HEK293 (cell line): Measurements from ENCODE around the gene TRIM8.

Experiments used
- CTCF ChIA-PET: fragments of 350-600 bp; formaldehyde crosslinking; extraction: SDS; loops from one replicate; lab custom pipeline; 2021; ENCODE audit warnings: antibody characterized with exemption; lab: Yijun Ruan, JAX
- POLR2A ChIA-PET: fragments of 300-600 bp; formaldehyde crosslinking; extraction: SDS; loops from one replicate; lab custom pipeline; 2020; ENCODE audit warnings: antibody characterized with exemption, inconsistent platforms; lab: Yijun Ruan, JAX
- H3K27ac ChIP-seq: fragments of 200-500 bp; sonication (Bioruptor generic); 2 replicates; pipeline ENCODE4 v1.5.1; 2014; ENCODE audit warnings: low read depth, low read length, control low read depth, inconsistent platforms; ENCODE audit errors: extremely low read depth
- H3K36me3 ChIP-seq, 2 experiments: fragments of 200-500 bp in 1 of 2; sonication (Bioruptor generic) in 1 of 2; 1 replicate in 1 of 2; 2 replicates in 1 of 2; pipeline ENCODE4 v1.5.1; 2014 to 2017; ENCODE audit warnings: inconsistent platforms in 2 of 2, low read length in 2 of 2; ENCODE audit not compliant: control insufficient read depth in 2 of 2, insufficient read depth in 1 of 2
- H3K4me1 ChIP-seq: fragments of 200-500 bp; sonication (Bioruptor generic); 2 replicates; pipeline ENCODE4 v1.5.1; 2014; ENCODE audit warnings: mild to moderate bottlenecking, low read length, inconsistent platforms; ENCODE audit not compliant: control insufficient read depth, insufficient read depth
- H3K4me3 ChIP-seq: 2 replicates; pipeline ENCODE4 v1.5.1; 2011; ENCODE audit warnings: low read depth, mild to moderate bottlenecking, control low read depth, low read length, moderate library complexity
- H3K9me3 ChIP-seq: fragments of 200-500 bp; sonication (Bioruptor generic); 2 replicates; pipeline ENCODE4 v1.5.1; 2014; ENCODE audit warnings: low read depth, low read length, inconsistent platforms; ENCODE audit not compliant: control insufficient read depth, insufficient read depth
- AEBP2 ChIP-seq: fragments of 450-650 bp; formaldehyde crosslinking; IDR thresholded peaks from 2 replicates; pipeline ENCODE4 v1.5.1; 2016; ENCODE audit warnings: missing biosample characterization, missing genetic modification characterization, borderline replicate concordance
- FEZF1 ChIP-seq: fragments of 450-650 bp; formaldehyde crosslinking; IDR thresholded peaks from 2 replicates; pipeline ENCODE4 v1.5.1; 2016; ENCODE audit warnings: missing biosample characterization, missing genetic modification characterization
- IKZF3 ChIP-seq: fragments of 450-650 bp; IDR thresholded peaks from 2 replicates; pipeline ENCODE4 v1.5.0; 2018; ENCODE audit warnings: missing biosample characterization, mild to moderate bottlenecking, missing genetic modification characterization, moderate library complexity
- TCF7L2 ChIP-seq: IDR thresholded peaks from 2 replicates; pipeline ENCODE4 v1.6.1; 2011; ENCODE audit warnings: low read depth, mild to moderate bottlenecking, inconsistent platforms, low read length, moderate library complexity, borderline replicate concordance
- TRIM28 ChIP-seq: IDR thresholded peaks from 2 replicates; pipeline ENCODE4 v1.6.1; 2011; ENCODE audit warnings: low read length, control low read depth, borderline replicate concordance
- YY2 ChIP-seq: fragments of 450-650 bp; formaldehyde crosslinking; IDR thresholded peaks from 2 replicates; pipeline ENCODE4 v1.5.1; 2016; ENCODE audit warnings: missing biosample characterization, missing genetic modification characterization
- ZBTB21 ChIP-seq: fragments of 450-650 bp; formaldehyde crosslinking; IDR thresholded peaks from 2 replicates; pipeline ENCODE4 v1.5.1; 2017; ENCODE audit warnings: missing biosample characterization, missing genetic modification characterization
- ZBTB26 ChIP-seq: fragments of 450-650 bp; formaldehyde crosslinking; optimal IDR thresholded peaks from 2 replicates; pipeline ENCODE3; 2016; ENCODE audit warnings: missing biosample characterization, mild to moderate bottlenecking, missing genetic modification characterization
- ZNF112 ChIP-seq: fragments of 450-650 bp; formaldehyde crosslinking; IDR thresholded peaks from 2 replicates; pipeline ENCODE4 v1.5.0; 2017; ENCODE audit warnings: missing biosample characterization, missing genetic modification characterization
- ZNF133 ChIP-seq: fragments of 450-650 bp; formaldehyde crosslinking; IDR thresholded peaks from 2 replicates; pipeline ENCODE4 v1.5.1; 2016; ENCODE audit warnings: missing biosample characterization, missing genetic modification characterization
- ZNF202 ChIP-seq: fragments of 450-650 bp; formaldehyde crosslinking; IDR thresholded peaks from 2 replicates; pipeline ENCODE4 v1.5.1; 2016; ENCODE audit warnings: missing biosample characterization, missing genetic modification characterization, borderline replicate concordance
- ZNF280C ChIP-seq: fragments of 450-650 bp; formaldehyde crosslinking; IDR thresholded peaks from 2 replicates; pipeline ENCODE4 v1.5.1; 2016; ENCODE audit warnings: missing biosample characterization, missing genetic modification characterization
- ZNF37A ChIP-seq: fragments of 450-650 bp; IDR thresholded peaks from 2 replicates; pipeline ENCODE4 v1.5.1; 2018; ENCODE audit warnings: missing biosample characterization, missing genetic modification characterization
- ZNF398 ChIP-seq: fragments of 450-650 bp; formaldehyde crosslinking; IDR thresholded peaks from 2 replicates; pipeline ENCODE4 v1.5.1; 2017; ENCODE audit warnings: missing biosample characterization, missing genetic modification characterization
- ZNF433 ChIP-seq: fragments of 450-650 bp; formaldehyde crosslinking; IDR thresholded peaks from 2 replicates; pipeline ENCODE4 v1.5.1; 2016; ENCODE audit warnings: missing biosample characterization, missing genetic modification characterization, low read depth
- ZNF513 ChIP-seq: fragments of 450-650 bp; IDR thresholded peaks from 2 replicates; pipeline ENCODE4 v1.5.1; 2018; ENCODE audit warnings: missing biosample characterization, missing genetic modification characterization
- ZNF548 ChIP-seq: fragments of 450-650 bp; formaldehyde crosslinking; IDR thresholded peaks from 2 replicates; pipeline ENCODE4 v1.5.1; 2016; ENCODE audit warnings: missing biosample characterization, missing genetic modification characterization
- ZNF660 ChIP-seq: fragments of 450-650 bp; IDR thresholded peaks from 2 replicates; pipeline ENCODE4 v1.5.1; 2018; ENCODE audit warnings: missing biosample characterization, mild to moderate bottlenecking, missing genetic modification characterization
- ZNF704 ChIP-seq: fragments of 450-650 bp; formaldehyde crosslinking; IDR thresholded peaks from 2 replicates; pipeline ENCODE4 v1.5.1; 2016; ENCODE audit warnings: missing biosample characterization, missing genetic modification characterization
- ZNF785 ChIP-seq: fragments of 450-650 bp; formaldehyde crosslinking; IDR thresholded peaks from 2 replicates; pipeline ENCODE4 v1.5.1; 2016; ENCODE audit warnings: missing biosample characterization, missing genetic modification characterization
- ZSCAN18 ChIP-seq: fragments of 450-650 bp; formaldehyde crosslinking; IDR thresholded peaks from 2 replicates; pipeline ENCODE4 v1.5.1; 2016; ENCODE audit warnings: missing biosample characterization, missing genetic modification characterization

TRIM8 gene

GRCh38 chr10:102644066-102644645 lies at the start of gene TRIM8:
TSS of gene TRIM8 (plus strand) at chr10:102644479. CDS start at chr10:102644618, 139 bp downstream.
- H3K27ac ChIP-seq = peak within 1 kb of the TSS; percentile 86
- ChIA-PET POLR2A (interaction anchor here (0.8 to 3.5 kb wide), 10 partner anchors 15 to 414 kb away, joined by 3 to 24 read pairs (median 4); partner anchors contain the start of genes ACTR1A, ARL3, SFXN2 and SUFU), CTCF (interaction anchor here (0.7 to 1.8 kb wide), 9 partner anchors 16 to 1613 kb away, joined by 3 to 11 read pairs (median 3); partner anchors contain the start of genes ARL3, PDZD7 and SFXN3)
- peaks cover 12% of the 10 kb centered on the region for H3K4me1 ChIP-seq
- H3K9me3 ChIP-seq = no peaks in the 10 kb centered on the region
- peak within 1 kb of the TSS; percentile 69 for H3K4me3 ChIP-seq
- peaks cover 0 to 18% of the 10 kb centered on the region in 2 experiments; a peak in 1 of 3 replicates for H3K36me3 ChIP-seq
- TF ChIP-seq IKZF3 (tag by site-specific recombination) = peak; percentile 60; the same call in 1 of the 2 replicates
- no peak; the same call in 1 of the 2 replicates for TF ChIP-seq ZNF398 (tag by site-specific recombination)
- TF ChIP-seq ZNF280C (tag by site-specific recombination) = no peak
- TF ChIP-seq AEBP2 (tag by site-specific recombination) = no peak
- no peak for TF ChIP-seq ZSCAN18 (tag by site-specific recombination)
- no peak for TF ChIP-seq ZNF433 (tag by site-specific recombination)
- TF ChIP-seq ZNF704 (tag by site-specific recombination) = no peak
- no peak for TF ChIP-seq FEZF1 (tag by site-specific recombination)
- TF ChIP-seq ZNF548 (tag by site-specific recombination) = no peak
- TF ChIP-seq ZNF785 (tag by site-specific recombination) = no peak
- TF ChIP-seq ZNF133 (tag by site-specific recombination) = peak; percentile 29; the same call in 1 of the 2 replicates
- no peak for TF ChIP-seq ZBTB26 (tag by site-specific recombination)
- TF ChIP-seq ZNF202 (tag by site-specific recombination) = no peak
- TF ChIP-seq ZNF112 (tag by site-specific recombination) = no peak
- no peak for TF ChIP-seq TCF7L2
- TF ChIP-seq ZBTB21 = no peak
- peak; percentile 8; the same call in 1 of the 2 replicates for TF ChIP-seq ZNF513
- TF ChIP-seq ZNF660 = peak; percentile 34; the same call in 1 of the 2 replicates
- no peak for TF ChIP-seq YY2 (tag by site-specific recombination)
- peak; percentile 84 for TF ChIP-seq ZNF37A (tag by site-specific recombination)
- TF ChIP-seq TRIM28 = no peak
